ENCODE measurements around the gene SLC7A4. TPM values are rescaled to one million over a fixed set of nuclear protein-coding genes. Genes with fewer than 3 reads are reported as not detected.

The SLC7A4 gene
- total and polyA plus RNA-seq, 2 of the 8 experiments (the other 6 are each of a cell fraction or from before 2014, with no cell fraction given): 0.92 TPM; not detected in 1

GRCh38 chr22:21051145-21051830 lies 18.9 kb upstream of the SLC7A4 start:
- POLR2A ChIA-PET (ENCODE audit: partially characterized antibody): no interaction called here
- Histone ChIP-seq H2BK12ac (ENCODE audit: low read depth, low read length) (peak overlapping the region; percentile 80; the same call in 1 of the 2 replicates), H3K23ac (ENCODE audit: insufficient read length) (no peak overlapping the region), H2BK5ac (ENCODE audit: low read depth, low read length) (peak overlapping the region; percentile 44; the same call in 1 of the 2 replicates), H4K91ac (replicated peaks; ENCODE audit: insufficient read length, low read length) (peak overlapping the region; percentile 3), H3K23me2 (ENCODE audit: low read depth, low read length) (no peaks in the 10 kb centered on the region), H2AFZ (ENCODE audit: low read length) (no peak overlapping the region), H3K79me1 (ENCODE audit: low read depth, low read length) (no peaks in the 10 kb centered on the region), H2BK120ac (replicated peaks; ENCODE audit: low read depth, low read length) (peak overlapping the region; percentile 15), H3K56ac (replicated peaks; ENCODE audit: insufficient read length, low read depth, low read length) (no peak overlapping the region), H4K8ac (ENCODE audit: extremely low read depth, insufficient read depth, low read length) (peak overlapping the region; percentile 87; the same call in 1 of the 2 replicates), H3K4me1 (replicated peaks in 1 of 4; ENCODE audit: control insufficient read depth in 3 of 4, insufficient read depth in 4 of 4, low read length in 3 of 4) (peaks cover 2 to 15% (median 12%) of the 10 kb centered on the region in 4 experiments; a peak in 5 of 7 replicates), H3K18ac (ENCODE audit: extremely low read depth, low read length) (peak overlapping the region; percentile 19; the same call in 1 of the 2 replicates), H3K4me2 (ENCODE audit: insufficient read depth in 1 of 2, low read depth in 2 of 2, low read length in 2 of 2) (peak overlapping the region; percentile 40 to 49), H3K9ac (replicated peaks in 1 of 4; ENCODE audit: extremely low read depth in 1 of 4, low read depth in 3 of 4, low read length in 3 of 4) (peak overlapping the region in 1 of 4 experiments; percentile 9; a peak in 1 of 7 replicates), H3K27me3 (replicated peaks in 1 of 4; ENCODE audit: control insufficient read depth in 3 of 4, extremely low read depth in 1 of 4, insufficient read depth in 3 of 4, low read length in 3 of 4) (no peaks in the 10 kb centered on the region), H3K36me3 (ENCODE audit: control insufficient read depth in 2 of 4, insufficient read depth in 4 of 4, low read length in 3 of 4) (no peaks in the 10 kb centered on the region), H3K27ac (ENCODE audit: low read depth, low read length) (no peak overlapping the region), H2AK5ac (ENCODE audit: low read depth, low read length) (no peak overlapping the region), H3K9me3 (ENCODE audit: insufficient read depth in 2 of 2, low read depth in 1 of 2, low read length in 1 of 2) (no peaks in the 10 kb centered on the region), H4K20me1 (replicated peaks in 1 of 2; ENCODE audit: control insufficient read depth in 1 of 2, insufficient read depth in 2 of 2, low read length in 2 of 2) (no peaks in the 10 kb centered on the region), H4K5ac (ENCODE audit: insufficient read length, low read depth, low read length) (no peak overlapping the region), H2BK15ac (ENCODE audit: low read length) (peak overlapping the region; percentile 95; the same call in 1 of the 2 replicates), H3K79me2 (ENCODE audit: control insufficient read depth in 1 of 2, insufficient read depth in 2 of 2, low read length in 2 of 2) (no peaks in the 10 kb centered on the region), H3K4me3 (ENCODE audit: extremely low read depth in 1 of 4, insufficient read depth in 2 of 4, low read depth in 3 of 4, low read length in 4 of 4) (no peak overlapping the region), H2BK20ac (ENCODE audit: low read length) (0 out of 2 replicates have a peak overlapping the region, but pooled peaks have one; percentile 72), H3K14ac (ENCODE audit: insufficient read length) (no peak overlapping the region), H3K4ac (replicated peaks; ENCODE audit: insufficient read length, low read depth, low read length) (no peak overlapping the region)
- CTCF ChIA-PET (ENCODE audit: partially characterized antibody): interaction anchor here (0.7 to 1.4 kb wide), 5 partner anchors 15 to 50 kb away, joined by 3 to 4 read pairs (median 3); no protein-coding TSS in a partner anchor
- no peak for DNase-seq (ENCODE audit: low read depth in 1 of 2, low spot score in 2 of 2)
- FAIRE-seq: no peak
- 88% methylated on average over 9 of the region's 9 CpGs; no CpG with 5 or more reads in 1 of the 2 experiments for WGBS, 2 experiments (ENCODE audit: extremely low coverage in 1 of 2, insufficient coverage in 1 of 2, insufficient read length in 1 of 2, insufficient replicate concordance in 2 of 2, low coverage in 1 of 2, low lambda C conversion rate in 2 of 2, missing lambda C conversion rate in 1 of 2)
- no peak for TF ChIP-seq SRF (IDR thresholded peaks at IDR 0.05; ENCODE audit: low read depth, low read length)
- no peak for TF ChIP-seq EZH2 (IDR thresholded peaks at IDR 0.05; ENCODE audit: low read depth, low read length, severe bottlenecking)
- TF ChIP-seq CREB1 (IDR thresholded peaks at IDR 0.05): no peak
- no peak for TF ChIP-seq KDM5A (IDR thresholded peaks at IDR 0.05; ENCODE audit: low read length)
- no peak for TF ChIP-seq ASH2L (IDR thresholded peaks at IDR 0.05; ENCODE audit: low read length)
- no peak for TF ChIP-seq ZNF274 (IDR thresholded peaks at IDR 0.05; ENCODE audit: borderline replicate concordance, extremely low read depth, low read length)
- TF ChIP-seq CBX8 (IDR thresholded peaks at IDR 0.05; ENCODE audit: borderline replicate concordance, low read depth, low read length): no peak
- no peak for TF ChIP-seq SIX5 (IDR thresholded peaks at IDR 0.05; ENCODE audit: low read depth, low read length)
- TF ChIP-seq PHF8 (conservative IDR thresholded peaks at IDR 0.05; ENCODE audit: low read depth, low read length): no peak
- no peak for TF ChIP-seq HDAC6 (IDR thresholded peaks at IDR 0.05; ENCODE audit: low read depth, low read length)
- TF ChIP-seq GTF2F1 (IDR thresholded peaks at IDR 0.05; ENCODE audit: borderline replicate concordance, low read depth, low read length): no peak
- no peak for TF ChIP-seq CHD1 (IDR thresholded peaks at IDR 0.05; ENCODE audit: low read depth, low read length)
- no peak for TF ChIP-seq MAFK (IDR thresholded peaks at IDR 0.05; ENCODE audit: low read depth, low read length)
- TF ChIP-seq TAF1 (IDR thresholded peaks at IDR 0.05; ENCODE audit: low read depth, low read length): no peak

Data from H1 (cell line).